Upper lobe of left lung (tissue), 6 donors: ENCODE results near the gene PSMD2. TPM values are rescaled to one million over a fixed set of nuclear protein-coding genes. Genes with fewer than 3 reads are reported as not detected.

Experiments used
- ATAC-seq, 2 donors: fragments of 200-7000 bp; cut with Tn5 transposase; one replicate each; pipeline ENCODE4 v1.9.1; 2022; ENCODE audit warnings: mild to moderate bottlenecking in 2 of 2, moderate library complexity in 2 of 2; ENCODE audit not compliant: low FRiP score in 2 of 2
- DNase-seq, 2 donors: peaks; one replicate each; pipeline ENCODE4 v3.0.0-alpha.2; 2019 to 2020
- H3K27ac ChIP-seq, 4 donors: fragments of 200-600 bp; sonication (generic); one replicate each; pipeline ENCODE4 v1.5.1; 2016 to 2019
- H3K27me3 ChIP-seq, 4 donors: fragments of 200-600 bp; sonication (generic); one replicate each; pipeline ENCODE4 v1.5.1; 2017 to 2019
- H3K36me3 ChIP-seq, 4 donors: fragments of 200-600 bp; sonication (generic); one replicate each; pipeline ENCODE4 v1.5.1; 2016 to 2019
- H3K4me1 ChIP-seq, 4 donors: fragments of 200-600 bp; sonication (generic); one replicate each; pipeline ENCODE4 v1.5.1; 2018 to 2019
- H3K4me3 ChIP-seq, 4 donors: fragments of 200-600 bp; sonication (generic); one replicate each; pipeline ENCODE4 v1.5.1; 2017 to 2019; ENCODE audit warnings: mild to moderate bottlenecking in 2 of 4, moderate library complexity in 1 of 4
- H3K9me3 ChIP-seq, 4 donors: fragments of 200-600 bp; sonication (generic); one replicate each; pipeline ENCODE4 v1.5.1; 2018 to 2019
- EP300 ChIP-seq, 4 donors: sonication (generic); formaldehyde crosslinking; IDR thresholded peaks; one replicate each; pipeline ENCODE4 v1.5.1; 2017; ENCODE audit warnings: antibody characterized with exemption in 4 of 4, control low read depth in 2 of 4
- POLR2A ChIP-seq, 4 donors: fragments of 450-650 bp; IDR thresholded peaks; one replicate each; pipeline ENCODE4 v1.5.1; 2016 to 2017; ENCODE audit warnings: antibody characterized with exemption in 4 of 4, mild to moderate bottlenecking in 2 of 4
- POLR2AphosphoS5 ChIP-seq, 2 donors: sonication (generic); formaldehyde crosslinking; IDR thresholded peaks; one replicate each; pipeline ENCODE4 v1.5.1; 2017; ENCODE audit warnings: antibody characterized with exemption in 2 of 2
- WGBS, 2 donors: methylation state at CpG; one replicate each; pipeline ENCODE4 v1.1.5; 2017 to 2018; 5-methylcytosine and 5-hydroxymethylcytosine counted together
- total RNA-seq, 6 donors: library from RNA; depleted of rRNA in 4 of 6; stranded (reverse); fragments of >200 nt in 4 of 6; gene quantifications; one replicate each; pipeline versions ENCODE4 v1.1.0 to v1.2.1, GENCODE V29; 2016 to 2021
- TF ChIP-seq, protein P1 (sequence below), 6 experiments: fragments of 450-650 bp in 4 of 6; fragments of 200-600 bp in 2 of 6; sonication (generic) in 2 of 6; IDR thresholded peaks; one replicate each; pipeline ENCODE4 v1.5.1; 2016 to 2019; ENCODE audit warnings: antibody characterized with exemption in 6 of 6
- donor health status: DM: no; HTN: no; CAD: no; lungs with moderate emphysema.
- donor health status: DM: no; HTN: yes; CAD: no; lungs with severe emphysema.

The PSMD2 gene
- total RNA-seq, 6 donors from 2014 or later: 144 to 259 (median 165) TPM

DNA sequence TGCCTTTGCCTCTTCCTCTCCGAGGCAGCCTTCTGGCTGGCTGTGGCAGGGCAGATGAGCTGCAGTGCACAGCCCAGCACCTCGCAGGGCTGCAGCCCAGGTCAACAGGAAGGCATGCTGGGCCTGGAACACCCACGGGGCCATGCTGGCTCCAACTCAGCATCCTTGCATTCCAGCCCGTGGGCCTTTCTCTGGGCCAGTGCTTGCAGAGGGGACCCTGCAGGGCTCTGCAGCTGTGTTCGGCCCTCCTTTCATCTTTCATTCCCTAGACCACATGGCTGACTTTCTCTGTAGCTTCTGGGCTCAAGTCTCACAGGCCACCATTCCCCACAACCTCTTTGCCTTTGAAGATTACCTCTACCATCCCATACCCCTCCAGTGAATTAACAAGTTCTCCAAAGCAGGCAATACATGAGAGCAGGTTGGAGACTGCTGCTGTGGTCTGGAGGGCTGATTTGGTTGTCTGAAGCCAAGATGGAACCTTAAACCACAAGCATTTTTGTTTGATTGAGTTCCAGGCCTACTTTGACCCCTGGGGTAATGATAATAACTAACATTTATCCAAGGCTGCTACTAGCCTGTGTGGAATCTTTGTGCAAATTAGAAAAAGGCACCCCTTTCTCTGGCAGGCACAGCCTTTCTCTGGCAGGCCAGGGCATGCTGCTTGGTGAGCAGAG, 44.3 kb downstream of the PSMD2 start:
- DNase-seq (no peak), ATAC-seq (no peak)
- TF ChIP-seq EP300 (IDR thresholded peaks at IDR 0.05): no peak
- TF ChIP-seq POLR2A (IDR thresholded peaks at IDR 0.05): no peak
- no peak for TF ChIP-seq POLR2AphosphoS5 (IDR thresholded peaks at IDR 0.05)
- TF ChIP-seq, protein P1, sequence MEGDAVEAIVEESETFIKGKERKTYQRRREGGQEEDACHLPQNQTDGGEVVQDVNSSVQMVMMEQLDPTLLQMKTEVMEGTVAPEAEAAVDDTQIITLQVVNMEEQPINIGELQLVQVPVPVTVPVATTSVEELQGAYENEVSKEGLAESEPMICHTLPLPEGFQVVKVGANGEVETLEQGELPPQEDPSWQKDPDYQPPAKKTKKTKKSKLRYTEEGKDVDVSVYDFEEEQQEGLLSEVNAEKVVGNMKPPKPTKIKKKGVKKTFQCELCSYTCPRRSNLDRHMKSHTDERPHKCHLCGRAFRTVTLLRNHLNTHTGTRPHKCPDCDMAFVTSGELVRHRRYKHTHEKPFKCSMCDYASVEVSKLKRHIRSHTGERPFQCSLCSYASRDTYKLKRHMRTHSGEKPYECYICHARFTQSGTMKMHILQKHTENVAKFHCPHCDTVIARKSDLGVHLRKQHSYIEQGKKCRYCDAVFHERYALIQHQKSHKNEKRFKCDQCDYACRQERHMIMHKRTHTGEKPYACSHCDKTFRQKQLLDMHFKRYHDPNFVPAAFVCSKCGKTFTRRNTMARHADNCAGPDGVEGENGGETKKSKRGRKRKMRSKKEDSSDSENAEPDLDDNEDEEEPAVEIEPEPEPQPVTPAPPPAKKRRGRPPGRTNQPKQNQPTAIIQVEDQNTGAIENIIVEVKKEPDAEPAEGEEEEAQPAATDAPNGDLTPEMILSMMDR (IDR thresholded peaks at IDR 0.05): no peak
- H3K36me3 ChIP-seq: peaks cover 0 to 34% (median 22%) of the 10 kb centered on the region in 4 donors
- H3K27me3 ChIP-seq: no peaks in the 10 kb centered on the region
- WGBS, 2 donors: 70 to 91% methylated on average over 5 of the region's 5 CpGs
- peaks cover 14 to 29% (median 22%) of the 10 kb centered on the region in 4 donors for H3K4me1 ChIP-seq
- H3K9me3 ChIP-seq: no peaks in the 10 kb centered on the region
- H3K4me3 ChIP-seq: no peak overlapping the region
- no peak overlapping the region for H3K27ac ChIP-seq

DNA sequence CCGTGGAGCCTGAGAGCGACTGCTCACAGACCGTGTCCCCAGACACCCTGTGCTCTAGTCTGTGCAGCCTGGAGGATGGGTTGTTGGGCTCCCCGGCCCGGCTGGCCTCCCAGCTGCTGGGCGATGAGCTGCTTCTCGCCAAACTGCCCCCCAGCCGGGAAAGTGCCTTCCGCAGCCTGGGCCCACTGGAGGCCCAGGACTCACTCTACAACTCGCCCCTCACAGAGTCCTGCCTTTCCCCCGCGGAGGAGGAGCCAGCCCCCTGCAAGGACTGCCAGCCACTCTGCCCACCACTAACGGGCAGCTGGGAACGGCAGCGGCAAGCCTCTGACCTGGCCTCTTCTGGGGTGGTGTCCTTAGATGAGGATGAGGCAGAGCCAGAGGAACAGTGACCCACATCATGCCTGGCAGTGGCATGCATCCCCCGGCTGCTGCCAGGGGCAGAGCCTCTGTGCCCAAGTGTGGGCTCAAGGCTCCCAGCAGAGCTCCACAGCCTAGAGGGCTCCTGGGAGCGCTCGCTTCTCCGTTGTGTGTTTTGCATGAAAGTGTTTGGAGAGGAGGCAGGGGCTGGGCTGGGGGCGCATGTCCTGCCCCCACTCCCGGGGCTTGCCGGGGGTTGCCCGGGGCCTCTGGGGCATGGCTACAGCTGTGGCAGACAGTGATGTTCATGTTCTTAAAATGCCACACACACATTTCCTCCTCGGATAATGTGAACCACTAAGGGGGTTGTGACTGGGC, 45.7 kb downstream of the PSMD2 start:
- DNase-seq (peak in 1 of 2 donors; percentile 77), ATAC-seq (no peak)
- no peak for TF ChIP-seq POLR2AphosphoS5 (IDR thresholded peaks at IDR 0.05)
- TF ChIP-seq POLR2A (IDR thresholded peaks at IDR 0.05): no peak
- TF ChIP-seq, protein P1 (IDR thresholded peaks at IDR 0.05): no peak
- no peak for TF ChIP-seq EP300 (IDR thresholded peaks at IDR 0.05)
- Histone ChIP-seq H3K36me3 (peaks cover 0 to 34% (median 22%) of the 10 kb centered on the region in 4 donors), H3K4me1 (peaks cover 6 to 23% (median 13%) of the 10 kb centered on the region in 4 donors), H3K27ac (peak overlapping the region in 1 of 4 donors; percentile 32), H3K27me3 (no peaks in the 10 kb centered on the region), H3K9me3 (no peaks in the 10 kb centered on the region), H3K4me3 (no peak overlapping the region)
- WGBS, 2 donors: 81 to 85% methylated on average over 5 to 21 of the region's 24 CpGs

DNA sequence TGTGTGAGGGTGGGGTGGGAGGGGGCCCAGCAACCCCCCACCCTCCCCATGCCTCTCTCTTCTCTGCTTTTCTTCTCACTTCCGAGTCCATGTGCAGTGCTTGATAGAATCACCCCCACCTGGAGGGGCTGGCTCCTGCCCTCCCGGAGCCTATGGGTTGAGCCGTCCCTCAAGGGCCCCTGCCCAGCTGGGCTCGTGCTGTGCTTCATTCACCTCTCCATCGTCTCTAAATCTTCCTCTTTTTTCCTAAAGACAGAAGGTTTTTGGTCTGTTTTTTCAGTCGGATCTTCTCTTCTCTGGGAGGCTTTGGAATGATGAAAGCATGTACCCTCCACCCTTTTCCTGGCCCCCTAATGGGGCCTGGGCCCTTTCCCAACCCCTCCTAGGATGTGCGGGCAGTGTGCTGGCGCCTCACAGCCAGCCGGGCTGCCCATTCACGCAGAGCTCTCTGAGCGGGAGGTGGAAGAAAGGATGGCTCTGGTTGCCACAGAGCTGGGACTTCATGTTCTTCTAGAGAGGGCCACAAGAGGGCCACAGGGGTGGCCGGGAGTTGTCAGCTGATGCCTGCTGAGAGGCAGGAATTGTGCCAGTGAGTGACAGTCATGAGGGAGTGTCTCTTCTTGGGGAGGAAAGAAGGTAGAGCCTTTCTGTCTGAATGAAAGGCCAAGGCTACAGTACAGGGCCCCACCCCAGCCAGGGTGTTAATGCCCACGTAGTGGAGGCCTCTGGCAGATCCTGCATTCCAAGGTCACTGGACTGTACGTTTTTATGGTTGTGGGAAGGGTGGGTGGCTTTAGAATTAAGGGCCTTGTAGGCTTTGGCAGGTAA, 46.5 kb downstream of the PSMD2 start:
- DNase-seq: peak in 1 of 2 donors; percentile 89
- no peaks in the 10 kb centered on the region for H3K9me3 ChIP-seq
- H3K4me3 ChIP-seq: no peak overlapping the region
- 50 to 59% methylated on average over 14 of the region's 14 CpGs for WGBS, 2 donors
- no peaks in the 10 kb centered on the region for H3K27me3 ChIP-seq
- H3K27ac ChIP-seq: peak overlapping the region in 2 of 4 donors; percentile 32 to 48
- peak; percentile 66 to 80 for ATAC-seq
- TF ChIP-seq POLR2AphosphoS5 (IDR thresholded peaks at IDR 0.05): no peak
- TF ChIP-seq, protein P1 (IDR thresholded peaks at IDR 0.05): peak; percentile 18 to 64 (median 50)
- peak in 1 of 4 donors; percentile 22 for TF ChIP-seq POLR2A (IDR thresholded peaks at IDR 0.05)
- TF ChIP-seq EP300 (IDR thresholded peaks at IDR 0.05): peak in 1 of 4 donors; percentile 29
- peaks cover 0 to 34% (median 22%) of the 10 kb centered on the region in 4 donors for H3K36me3 ChIP-seq
- peaks cover 6 to 23% (median 13%) of the 10 kb centered on the region in 4 donors for H3K4me1 ChIP-seq

DNA sequence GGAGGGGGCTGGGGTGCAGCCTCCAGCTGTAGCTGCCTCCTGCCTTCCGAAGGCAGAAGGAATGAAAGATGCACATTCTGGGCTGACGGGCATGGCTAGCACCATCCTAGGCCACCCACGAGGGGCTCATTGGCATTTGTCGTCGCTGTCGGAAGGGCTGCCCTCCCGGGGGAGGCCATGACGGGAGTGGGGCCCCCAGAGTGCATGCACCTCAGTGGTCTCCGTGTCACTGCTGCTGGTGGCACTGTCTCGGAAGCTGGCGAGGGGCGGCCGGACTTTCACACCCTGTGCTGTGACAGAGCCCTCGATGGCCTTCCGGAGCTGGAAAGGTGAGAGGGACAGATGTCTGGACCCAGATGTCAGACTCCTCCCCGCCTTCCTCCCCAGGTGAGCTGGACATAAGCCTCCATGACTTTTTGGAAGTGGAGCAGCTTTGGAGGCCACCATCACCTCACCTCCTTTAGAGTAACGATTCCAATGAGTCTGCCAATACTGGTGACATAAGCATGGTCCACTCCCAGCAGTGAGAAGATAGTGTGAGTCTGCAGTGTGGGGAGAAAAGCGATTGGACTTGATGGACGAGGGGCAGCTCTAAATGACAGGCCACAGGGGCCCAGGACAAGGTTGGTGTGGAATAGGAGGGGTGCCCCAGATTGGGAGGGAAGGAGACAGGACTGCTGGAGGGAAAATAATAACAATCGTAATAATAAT, 47.6 kb downstream of the PSMD2 start:
- ATAC-seq (no peak), DNase-seq (no peak)
- H3K27ac ChIP-seq: peak overlapping the region in 1 of 4 donors; percentile 32
- no peaks in the 10 kb centered on the region for H3K27me3 ChIP-seq
- H3K9me3 ChIP-seq: no peaks in the 10 kb centered on the region
- H3K4me1 ChIP-seq: peaks cover 5 to 19% (median 11%) of the 10 kb centered on the region in 4 donors
- H3K36me3 ChIP-seq: peaks cover 0 to 33% (median 21%) of the 10 kb centered on the region in 4 donors
- TF ChIP-seq POLR2AphosphoS5 (IDR thresholded peaks at IDR 0.05) (no peak), EP300 (IDR thresholded peaks at IDR 0.05) (no peak)
- no peak overlapping the region for H3K4me3 ChIP-seq
- WGBS, 2 donors: 87 to 95% methylated on average over 13 to 20 of the region's 20 CpGs
